HEK293 (cell line): ENCODE results near the gene ABCG1.

Experiments used
- CTCF ChIP-seq: fragments of 450-650 bp; formaldehyde crosslinking; IDR thresholded peaks from 2 replicates; pipeline ENCODE4 v1.5.1; 2016; ENCODE audit warnings: missing biosample characterization, missing genetic modification characterization
- ELK4 ChIP-seq: IDR thresholded peaks from 2 replicates; pipeline ENCODE4 v1.6.1; 2011; ENCODE audit warnings: mild to moderate bottlenecking, low read depth, low read length, borderline replicate concordance
- ZFHX2 ChIP-seq: fragments of 450-650 bp; formaldehyde crosslinking; conservative IDR thresholded peaks from 2 replicates; pipeline ENCODE4 v1.5.1; 2016; ENCODE audit warnings: missing biosample characterization, missing genetic modification characterization
- ZFP3 ChIP-seq: fragments of 450-650 bp; formaldehyde crosslinking; IDR thresholded peaks from 2 replicates; pipeline ENCODE4 v1.5.1; 2016; ENCODE audit warnings: low read depth, missing biosample characterization, missing genetic modification characterization
- ZNF341 ChIP-seq: fragments of 450-650 bp; formaldehyde crosslinking; IDR thresholded peaks from 2 replicates; pipeline ENCODE4; 2016; ENCODE audit warnings: low read depth, missing biosample characterization, missing genetic modification characterization
- ZNF350 ChIP-seq: fragments of 450-650 bp; formaldehyde crosslinking; IDR thresholded peaks from 2 replicates; pipeline ENCODE4 v1.5.0; 2017; ENCODE audit warnings: missing biosample characterization, mild to moderate bottlenecking, missing genetic modification characterization
- ZNF580 ChIP-seq: fragments of 450-650 bp; formaldehyde crosslinking; IDR thresholded peaks from 2 replicates; pipeline ENCODE4 v1.5.1; 2016; ENCODE audit warnings: missing biosample characterization, missing genetic modification characterization
- ZSCAN16 ChIP-seq: fragments of 450-650 bp; formaldehyde crosslinking; IDR thresholded peaks from 2 replicates; pipeline ENCODE4 v1.5.1; 2016; ENCODE audit warnings: missing biosample characterization, missing genetic modification characterization

DNA sequence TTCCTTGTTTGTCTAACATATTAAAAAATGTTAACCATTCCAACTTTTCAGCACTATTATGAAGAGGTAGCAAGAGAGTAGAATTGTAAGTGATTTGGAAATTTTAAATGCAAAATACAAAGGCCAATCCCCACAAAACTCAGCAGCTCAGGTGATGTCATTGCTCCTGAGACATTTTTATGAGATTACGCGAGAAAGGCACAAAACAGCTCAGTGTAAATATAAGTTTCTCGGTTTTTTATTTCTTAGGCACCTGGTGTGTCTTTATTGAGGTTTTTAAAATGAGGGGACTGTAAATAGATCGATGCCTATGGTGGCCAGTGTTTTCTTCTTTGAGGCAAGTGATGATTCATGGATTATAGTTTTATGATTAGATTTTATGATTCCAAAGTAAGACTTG, 6.1 kb downstream of the ABCG1 start:
- no peak for TF ChIP-seq CTCF (tag by site-specific recombination)
- no peak for TF ChIP-seq ZNF580 (tag by site-specific recombination)
- TF ChIP-seq ZNF341 (tag by site-specific recombination): no peak
- TF ChIP-seq ELK4: no peak
- no peak for TF ChIP-seq ZFP3 (tag by site-specific recombination)
- TF ChIP-seq ZSCAN16 (tag by site-specific recombination): no peak
- no peak for TF ChIP-seq ZFHX2 (tag by site-specific recombination)
- TF ChIP-seq ZNF350 (tag by site-specific recombination): no peak
